ENCODE data around the gene STX16. TPM values are rescaled to one million over a fixed set of nuclear protein-coding genes. Genes with fewer than 3 reads are reported as not detected.

STX16 gene
- total and polyA plus RNA-seq, 2 donors (not counting 1 experiment from before 2014, with no cell fraction given): 110 to 117 TPM

DNA sequence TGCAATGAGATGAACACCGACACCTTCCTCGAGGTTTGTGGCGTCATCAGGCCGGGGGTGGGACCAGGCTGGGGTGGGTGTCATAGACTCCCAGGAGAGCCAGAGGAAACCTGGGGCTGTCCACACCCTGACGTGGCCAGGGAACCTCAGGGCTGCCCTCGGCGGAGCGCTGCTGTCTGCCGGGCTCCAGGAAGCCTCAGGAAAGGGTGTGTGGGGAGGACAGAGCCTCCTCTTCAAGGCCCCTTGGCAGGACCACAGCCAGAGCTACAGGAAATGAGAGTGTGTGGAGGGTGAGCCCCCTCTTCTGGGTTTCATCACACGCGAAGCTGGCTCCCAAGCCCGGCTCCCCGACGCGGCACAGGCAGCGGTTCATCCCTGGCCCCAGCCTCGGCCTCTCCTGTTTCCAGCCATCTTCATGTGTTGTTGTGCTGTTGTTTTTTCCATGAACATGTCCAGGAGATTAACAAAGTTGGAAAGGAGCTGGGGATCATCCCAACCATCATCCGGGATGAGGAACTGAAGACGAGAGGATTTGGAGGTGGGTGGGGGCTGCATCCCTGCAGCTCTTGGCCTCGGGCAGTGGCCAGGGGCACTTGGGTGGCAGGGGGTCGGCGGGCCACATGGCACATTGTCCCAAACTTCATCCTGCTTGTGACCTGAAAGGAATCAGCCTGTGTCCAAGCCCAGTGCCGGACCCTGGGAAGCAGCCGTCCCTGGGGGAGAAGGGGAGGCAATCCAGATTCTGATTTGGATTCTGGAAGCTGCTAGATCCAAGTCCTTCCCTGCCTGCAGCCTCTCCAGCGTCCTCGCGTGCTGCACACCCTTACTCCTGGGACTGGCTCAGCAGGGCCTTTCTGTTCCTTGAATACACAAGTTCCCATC is 47.9 kb downstream of the STX16 start:
- Histone ChIP-seq H3K36me3 (replicated peaks in 1 of 2; ENCODE audit: control extremely low read depth in 1 of 2, control insufficient read depth in 1 of 2, extremely low read depth in 1 of 2, insufficient read depth in 2 of 2, low read length in 1 of 2) (peaks cover 0 to 20% of the 10 kb centered on the region in 2 experiments), H4K20me1 (ENCODE audit: control insufficient read depth, insufficient read depth, low read length, poor library complexity, severe bottlenecking) (no peaks in the 10 kb centered on the region), H3K9ac (ENCODE audit: low read length) (no peak overlapping the region), H3K4me3 (ENCODE audit: control extremely low read depth in 1 of 5, extremely low read depth in 1 of 5, insufficient read depth in 1 of 5, low read depth in 2 of 5, low read length in 4 of 5) (no peak overlapping the region), H3K9me3 (ENCODE audit: control extremely low read depth in 1 of 3, control insufficient read depth in 2 of 3, insufficient read depth in 1 of 3, low read length in 2 of 3) (no peaks in the 10 kb centered on the region), H3K4me1 (ENCODE audit: control insufficient read depth in 2 of 2, insufficient read depth in 2 of 2, low read length in 2 of 2) (no peaks in the 10 kb centered on the region), H3K4me2 (replicated peaks; ENCODE audit: low read depth, low read length, poor library complexity, severe bottlenecking) (no peak overlapping the region), H3K27me3 (replicated peaks in 1 of 4; ENCODE audit: control extremely low read depth in 1 of 4, control insufficient read depth in 3 of 4, insufficient read depth in 4 of 4, low read length in 3 of 4) (no peaks in the 10 kb centered on the region), H3K79me2 (ENCODE audit: control insufficient read depth, insufficient read depth, low read length) (peaks cover 2% of the 10 kb centered on the region), H2AFZ (ENCODE audit: insufficient read depth, low read depth, low read length, poor library complexity, severe bottlenecking) (no peak overlapping the region), H3K27ac (ENCODE audit: low read length in 2 of 2) (no peak overlapping the region)
- intact Hi-C loops (cut with micrococcal nuclease): no loop called here
- Mint-ChIP-seq H3K27me3 (no peaks in the 10 kb centered on the region), H3K4me3 (no peak overlapping the region), H3K9me3 (ENCODE audit: insufficient read depth) (no peaks in the 10 kb centered on the region), H3K27ac (no peak overlapping the region), H3K4me1 (peaks cover 2% of the 10 kb centered on the region)
- TF ChIP-seq EZH2 (IDR thresholded peaks at IDR 0.05; ENCODE audit: borderline replicate concordance, insufficient read depth, low read depth, low read length, poor library complexity, severe bottlenecking): no peak
- TF ChIP-seq, protein P1, sequence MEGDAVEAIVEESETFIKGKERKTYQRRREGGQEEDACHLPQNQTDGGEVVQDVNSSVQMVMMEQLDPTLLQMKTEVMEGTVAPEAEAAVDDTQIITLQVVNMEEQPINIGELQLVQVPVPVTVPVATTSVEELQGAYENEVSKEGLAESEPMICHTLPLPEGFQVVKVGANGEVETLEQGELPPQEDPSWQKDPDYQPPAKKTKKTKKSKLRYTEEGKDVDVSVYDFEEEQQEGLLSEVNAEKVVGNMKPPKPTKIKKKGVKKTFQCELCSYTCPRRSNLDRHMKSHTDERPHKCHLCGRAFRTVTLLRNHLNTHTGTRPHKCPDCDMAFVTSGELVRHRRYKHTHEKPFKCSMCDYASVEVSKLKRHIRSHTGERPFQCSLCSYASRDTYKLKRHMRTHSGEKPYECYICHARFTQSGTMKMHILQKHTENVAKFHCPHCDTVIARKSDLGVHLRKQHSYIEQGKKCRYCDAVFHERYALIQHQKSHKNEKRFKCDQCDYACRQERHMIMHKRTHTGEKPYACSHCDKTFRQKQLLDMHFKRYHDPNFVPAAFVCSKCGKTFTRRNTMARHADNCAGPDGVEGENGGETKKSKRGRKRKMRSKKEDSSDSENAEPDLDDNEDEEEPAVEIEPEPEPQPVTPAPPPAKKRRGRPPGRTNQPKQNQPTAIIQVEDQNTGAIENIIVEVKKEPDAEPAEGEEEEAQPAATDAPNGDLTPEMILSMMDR (IDR thresholded peaks at IDR 0.05): no peak
- ChIA-PET CTCF (no interaction called here), POLR2A (no interaction called here)
- ATAC-seq (ENCODE audit: low read depth) (no peak), DNase-seq (no peak)
- 98% methylated on average over 21 of the region's 27 CpGs for WGBS (ENCODE audit: insufficient coverage)

DNA sequence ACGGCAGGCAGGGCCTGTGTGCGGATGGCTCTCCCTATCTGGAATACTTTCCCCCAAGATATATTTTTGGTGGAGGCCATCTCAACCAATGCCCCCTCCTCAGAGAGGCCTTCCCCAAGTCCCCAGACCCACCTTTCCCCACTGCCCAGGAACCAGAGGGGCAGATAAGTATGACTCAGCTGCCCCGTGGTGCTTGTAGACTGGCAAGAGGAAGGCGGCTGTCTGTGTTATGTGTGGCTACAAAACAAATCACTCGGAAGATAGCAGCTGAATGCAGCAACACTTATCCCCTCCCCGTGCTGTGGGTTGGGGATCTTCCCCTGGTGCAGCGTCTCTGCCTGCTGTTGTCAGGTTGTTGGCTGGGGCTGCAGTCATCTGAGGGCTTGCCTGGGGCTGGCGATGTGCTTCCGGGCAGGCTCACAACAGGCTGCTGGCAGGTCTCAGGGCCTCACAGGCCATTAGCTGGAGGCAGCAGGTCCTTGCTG is 48.6 kb downstream of the STX16 start:
- Histone ChIP-seq H3K4me1 (ENCODE audit: control insufficient read depth in 2 of 2, insufficient read depth in 2 of 2, low read length in 2 of 2) (no peaks in the 10 kb centered on the region), H4K20me1 (ENCODE audit: control insufficient read depth, insufficient read depth, low read length, poor library complexity, severe bottlenecking) (no peaks in the 10 kb centered on the region), H2AFZ (ENCODE audit: insufficient read depth, low read depth, low read length, poor library complexity, severe bottlenecking) (no peak overlapping the region), H3K4me3 (ENCODE audit: control extremely low read depth in 1 of 5, extremely low read depth in 1 of 5, insufficient read depth in 1 of 5, low read depth in 2 of 5, low read length in 4 of 5) (no peak overlapping the region), H3K9ac (ENCODE audit: low read length) (no peak overlapping the region), H3K27me3 (replicated peaks in 1 of 4; ENCODE audit: control extremely low read depth in 1 of 4, control insufficient read depth in 3 of 4, insufficient read depth in 4 of 4, low read length in 3 of 4) (no peaks in the 10 kb centered on the region), H3K79me2 (ENCODE audit: control insufficient read depth, insufficient read depth, low read length) (no peaks in the 10 kb centered on the region), H3K27ac (ENCODE audit: low read length in 2 of 2) (no peak overlapping the region), H3K4me2 (replicated peaks; ENCODE audit: low read depth, low read length, poor library complexity, severe bottlenecking) (no peak overlapping the region), H3K9me3 (ENCODE audit: control extremely low read depth in 1 of 3, control insufficient read depth in 2 of 3, insufficient read depth in 1 of 3, low read length in 2 of 3) (no peaks in the 10 kb centered on the region), H3K36me3 (replicated peaks in 1 of 2; ENCODE audit: control extremely low read depth in 1 of 2, control insufficient read depth in 1 of 2, extremely low read depth in 1 of 2, insufficient read depth in 2 of 2, low read length in 1 of 2) (peaks cover 0 to 20% of the 10 kb centered on the region in 2 experiments)
- 96% methylated on average over 7 of the region's 9 CpGs for WGBS (ENCODE audit: insufficient coverage)
- Mint-ChIP-seq H3K9me3 (ENCODE audit: insufficient read depth) (no peaks in the 10 kb centered on the region), H3K4me1 (no peaks in the 10 kb centered on the region), H3K4me3 (no peak overlapping the region), H3K27ac (no peak overlapping the region), H3K27me3 (no peaks in the 10 kb centered on the region)
- DNase-seq (no peak), ATAC-seq (ENCODE audit: low read depth) (no peak)
- no peak for TF ChIP-seq EZH2 (IDR thresholded peaks at IDR 0.05; ENCODE audit: borderline replicate concordance, insufficient read depth, low read depth, low read length, poor library complexity, severe bottlenecking)
- TF ChIP-seq, protein P1 (IDR thresholded peaks at IDR 0.05): no peak
- POLR2A ChIA-PET: no interaction called here
- intact Hi-C loops (cut with micrococcal nuclease): no loop called here
- CTCF ChIA-PET: no interaction called here

Data from B cell (primary cell).